ENCODE results near the gene COPG1.
"Not testable (repeated sequence)": the region's sequence is repeated elsewhere in the genome, so short reads cannot be mapped to it uniquely, and the experiment has no call there.

COPG1 gene, protein sequence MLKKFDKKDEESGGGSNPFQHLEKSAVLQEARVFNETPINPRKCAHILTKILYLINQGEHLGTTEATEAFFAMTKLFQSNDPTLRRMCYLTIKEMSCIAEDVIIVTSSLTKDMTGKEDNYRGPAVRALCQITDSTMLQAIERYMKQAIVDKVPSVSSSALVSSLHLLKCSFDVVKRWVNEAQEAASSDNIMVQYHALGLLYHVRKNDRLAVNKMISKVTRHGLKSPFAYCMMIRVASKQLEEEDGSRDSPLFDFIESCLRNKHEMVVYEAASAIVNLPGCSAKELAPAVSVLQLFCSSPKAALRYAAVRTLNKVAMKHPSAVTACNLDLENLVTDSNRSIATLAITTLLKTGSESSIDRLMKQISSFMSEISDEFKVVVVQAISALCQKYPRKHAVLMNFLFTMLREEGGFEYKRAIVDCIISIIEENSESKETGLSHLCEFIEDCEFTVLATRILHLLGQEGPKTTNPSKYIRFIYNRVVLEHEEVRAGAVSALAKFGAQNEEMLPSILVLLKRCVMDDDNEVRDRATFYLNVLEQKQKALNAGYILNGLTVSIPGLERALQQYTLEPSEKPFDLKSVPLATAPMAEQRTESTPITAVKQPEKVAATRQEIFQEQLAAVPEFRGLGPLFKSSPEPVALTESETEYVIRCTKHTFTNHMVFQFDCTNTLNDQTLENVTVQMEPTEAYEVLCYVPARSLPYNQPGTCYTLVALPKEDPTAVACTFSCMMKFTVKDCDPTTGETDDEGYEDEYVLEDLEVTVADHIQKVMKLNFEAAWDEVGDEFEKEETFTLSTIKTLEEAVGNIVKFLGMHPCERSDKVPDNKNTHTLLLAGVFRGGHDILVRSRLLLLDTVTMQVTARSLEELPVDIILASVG

DNA sequence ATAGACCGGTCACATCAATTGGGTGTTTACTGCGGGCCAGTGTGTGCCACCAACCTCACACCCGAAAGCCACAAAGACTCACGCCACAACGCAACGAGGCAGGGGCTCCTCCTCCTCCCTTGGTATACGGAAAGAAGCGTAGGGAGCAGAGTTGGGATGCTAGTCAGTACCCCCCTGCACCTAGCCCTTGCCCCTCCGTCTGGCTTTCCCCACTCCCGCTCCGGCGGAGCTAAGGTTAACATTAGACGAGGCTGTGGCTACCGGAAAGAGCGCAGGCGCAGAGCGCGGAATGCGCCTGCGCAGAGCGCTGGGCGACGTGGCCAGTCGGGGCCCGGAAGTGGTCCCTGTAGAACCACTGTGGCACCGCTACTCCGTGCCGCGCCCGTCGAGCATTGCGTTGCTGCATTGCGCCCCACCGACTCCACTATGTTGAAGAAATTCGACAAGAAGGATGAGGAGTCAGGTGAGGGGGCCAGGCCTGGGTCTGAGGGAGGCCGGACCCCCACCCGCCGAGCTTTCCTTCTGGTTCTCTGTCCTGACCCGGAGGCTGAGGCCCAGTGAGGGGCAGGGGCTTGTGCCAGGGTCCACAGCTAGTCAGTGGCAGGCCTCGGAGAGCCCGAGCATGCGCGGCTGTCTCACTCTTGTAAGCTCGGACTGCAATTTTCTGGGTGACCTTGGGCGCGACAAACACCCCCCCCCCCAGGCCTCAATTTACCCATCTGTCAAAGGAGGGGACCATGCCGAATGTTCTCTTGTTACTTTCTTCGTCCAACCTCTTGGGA, at the start of gene COPG1:
TSS of gene COPG1 (plus strand) at position 323 of the 782 bp plus-strand sequence. CDS start at position 427, 104 bp downstream.
- DNase-seq: peak; percentile 72 to 87

DNA sequence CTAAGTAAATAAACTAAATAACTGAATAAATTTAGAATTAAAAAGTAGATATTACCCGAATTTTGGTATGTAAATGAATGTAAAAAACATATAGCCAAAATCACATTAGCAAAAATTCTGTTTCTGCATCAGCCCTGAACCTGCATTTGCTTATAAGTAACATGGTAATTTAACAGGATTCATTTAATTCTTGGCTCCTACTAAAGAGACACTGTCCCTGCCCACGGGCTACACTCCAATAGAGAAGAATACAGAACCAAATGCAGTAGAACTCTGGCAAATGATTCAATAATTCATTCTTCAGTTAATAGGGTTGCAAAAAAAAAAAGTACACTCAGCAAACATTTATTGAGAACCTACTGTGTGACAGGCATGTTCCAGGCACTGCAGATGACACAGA, 44.9 kb upstream of the COPG1 start:
- no peak for DNase-seq

- no peak for DNase-seq
Observed at GRCh38 chr3:129205109-129205832, 44.1 kb upstream of the COPG1 start.

- no peak for DNase-seq
Observed at GRCh38 chr3:129207479-129207878, 41.9 kb upstream of the COPG1 start.

DNA sequence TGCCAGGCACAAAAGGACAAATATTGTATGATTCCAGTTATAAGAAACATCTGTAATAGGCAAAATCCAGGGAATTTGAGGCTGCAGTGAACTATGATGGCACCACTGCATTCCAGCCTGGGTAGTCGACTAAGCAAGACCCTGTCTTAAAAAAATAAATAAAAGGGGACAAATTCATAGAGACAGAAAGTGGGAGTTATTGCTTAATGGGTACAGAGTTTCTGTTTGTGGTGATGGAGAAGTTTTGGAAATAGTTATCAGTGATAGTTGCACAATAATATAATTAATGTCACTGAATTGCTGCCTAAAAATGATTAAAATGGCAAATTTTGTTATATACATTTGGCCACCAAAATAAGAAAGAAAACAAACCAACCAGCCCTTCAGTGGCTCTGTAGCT, 38.1 kb upstream of the COPG1 start:
- no peak for DNase-seq

DNA sequence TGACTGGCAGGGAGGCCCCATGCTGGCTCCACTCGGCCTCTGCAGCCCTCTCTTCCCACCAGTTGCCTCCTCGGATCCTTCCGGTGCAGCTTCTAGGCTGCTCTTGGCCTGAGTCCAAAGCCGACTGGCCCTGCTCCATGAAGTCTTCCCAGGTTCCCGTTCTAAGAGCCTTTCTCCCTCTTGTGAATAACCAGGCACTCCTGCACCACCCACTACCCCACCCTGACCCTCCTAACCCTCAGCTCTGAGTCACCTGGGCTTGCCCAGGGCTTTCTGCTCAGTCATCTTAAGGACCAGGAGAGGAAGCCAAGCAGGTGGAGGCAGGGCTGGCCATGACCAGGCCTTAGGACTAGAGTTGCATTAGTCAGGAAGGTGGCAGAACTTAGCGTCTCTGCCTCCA, 37.6 kb upstream of the COPG1 start:
- peak; percentile 53 to 82 for DNase-seq

DNA sequence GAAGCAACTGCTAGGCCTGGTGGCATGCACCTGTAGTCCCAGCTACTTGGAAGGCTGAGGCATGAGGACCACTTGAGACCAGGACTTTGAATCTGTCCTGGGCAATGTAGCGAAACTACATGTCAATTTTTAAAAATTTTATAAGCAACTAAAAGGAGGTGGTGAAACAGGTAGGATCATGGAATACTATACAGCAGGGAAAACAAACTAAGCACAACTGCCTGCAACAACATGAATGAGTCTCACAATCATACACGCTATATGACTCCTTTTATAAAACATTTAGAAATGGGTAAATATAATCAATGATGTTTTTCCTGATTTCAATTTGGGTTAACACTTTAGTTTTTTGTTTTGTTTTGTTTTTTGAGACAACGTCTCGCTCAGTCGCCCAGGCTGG, 36.2 kb upstream of the COPG1 start:
- no peak for DNase-seq

DNA sequence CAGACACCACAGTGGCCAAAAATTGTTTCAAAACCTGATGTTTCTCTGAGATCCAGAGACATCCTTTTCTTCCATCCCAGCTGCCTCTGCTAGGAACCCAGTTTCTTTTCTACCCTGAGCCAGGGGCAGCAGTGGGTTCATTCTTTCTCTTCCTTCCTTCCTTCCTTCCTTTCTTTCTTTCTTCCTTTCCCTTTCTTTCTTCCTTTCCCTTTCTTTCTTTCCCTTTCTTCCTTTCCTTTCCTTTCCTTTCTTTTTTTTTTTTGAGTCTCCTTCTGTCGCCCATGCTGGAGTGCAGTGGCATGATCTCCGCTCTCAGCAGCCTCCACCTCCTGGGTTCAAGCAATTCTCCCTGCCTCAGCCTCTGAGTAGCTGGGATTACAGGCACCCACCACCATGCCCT, 30.7 kb upstream of the COPG1 start:
- DNase-seq: no peak

DNA sequence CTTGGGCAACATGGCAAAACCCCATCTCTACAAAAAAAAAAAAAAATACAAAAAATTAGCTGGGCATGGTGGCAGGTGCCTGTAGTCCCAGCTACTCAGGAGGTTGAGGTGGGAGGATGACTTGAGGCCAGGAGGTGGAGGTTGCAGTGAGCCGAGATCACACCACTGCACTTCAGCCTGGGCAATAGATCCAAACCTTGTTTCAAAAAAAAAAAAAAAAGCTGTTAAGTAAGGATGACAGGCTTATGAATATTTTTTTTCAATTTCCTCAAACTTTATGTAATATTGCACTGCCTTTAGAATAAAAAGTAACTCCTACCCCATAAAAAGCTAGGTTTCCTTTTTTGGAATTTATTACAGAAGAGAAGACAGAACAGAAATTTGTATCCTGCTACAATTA, 25.0 kb upstream of the COPG1 start:
- DNase-seq: not testable (repeated sequence)

GRCh38 chr3:129224984-129225393, 24.4 kb upstream of the COPG1 start:
- DNase-seq: peak; percentile 58 to 81

DNA sequence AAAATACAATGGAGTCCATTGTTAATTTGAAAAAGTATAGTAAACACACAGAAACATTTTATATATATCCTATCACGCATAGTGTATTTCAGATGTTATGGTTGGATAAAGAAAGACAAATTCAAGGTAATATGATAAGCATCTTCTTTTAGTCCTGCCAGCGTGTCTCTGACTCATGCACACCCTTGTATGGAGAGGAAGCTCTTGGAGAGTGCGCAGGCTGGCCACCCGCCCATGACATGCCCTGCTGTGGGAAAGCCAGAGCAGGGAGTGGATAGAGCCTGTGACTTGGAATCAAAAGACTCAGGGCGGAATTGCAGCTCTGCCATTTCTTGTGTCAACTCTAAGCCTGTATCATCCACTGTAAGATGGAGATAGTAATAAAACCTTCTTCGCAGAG, 23.0 kb upstream of the COPG1 start:
- DNase-seq: no peak

GRCh38 chr3:129228891-129229585, 20.4 kb upstream of the COPG1 start:
- DNase-seq: no peak

DNA sequence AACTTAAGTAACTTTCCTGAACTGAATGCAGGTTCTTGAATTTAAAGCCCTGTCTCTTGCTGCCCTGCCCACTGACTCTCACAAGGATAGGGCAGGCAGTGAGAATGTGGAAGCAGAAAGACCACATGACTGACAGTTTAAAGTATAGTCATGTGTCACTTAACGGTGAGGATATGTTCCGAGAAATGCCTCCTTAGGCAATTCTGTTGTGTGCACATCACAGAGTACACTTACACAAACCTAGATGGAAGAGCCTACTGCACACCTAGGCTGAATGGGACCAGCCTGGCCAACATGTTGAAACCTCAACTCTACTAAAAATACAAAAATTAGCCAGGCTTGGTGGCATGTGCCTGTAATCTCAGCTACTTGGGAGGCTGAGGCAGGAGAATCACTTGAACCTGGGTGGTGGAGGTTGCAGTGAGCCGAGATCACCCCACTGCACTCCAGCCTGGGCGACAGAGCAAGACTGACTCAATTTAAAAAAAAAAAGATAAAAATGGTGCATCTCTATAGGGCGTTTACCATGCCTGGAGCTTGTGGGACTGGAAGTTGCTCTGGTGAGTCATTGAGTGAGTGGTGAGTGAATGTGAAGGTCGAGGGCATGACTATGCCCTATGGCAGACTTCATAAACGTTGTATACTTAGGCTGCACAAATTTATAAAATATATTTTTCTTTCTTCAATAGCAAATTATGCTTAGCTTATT, 18.9 kb upstream of the COPG1 start:
- no peak for DNase-seq

- DNase-seq: no peak
Observed at GRCh38 chr3:129231331-129232119, 17.9 kb upstream of the COPG1 start.

DNA sequence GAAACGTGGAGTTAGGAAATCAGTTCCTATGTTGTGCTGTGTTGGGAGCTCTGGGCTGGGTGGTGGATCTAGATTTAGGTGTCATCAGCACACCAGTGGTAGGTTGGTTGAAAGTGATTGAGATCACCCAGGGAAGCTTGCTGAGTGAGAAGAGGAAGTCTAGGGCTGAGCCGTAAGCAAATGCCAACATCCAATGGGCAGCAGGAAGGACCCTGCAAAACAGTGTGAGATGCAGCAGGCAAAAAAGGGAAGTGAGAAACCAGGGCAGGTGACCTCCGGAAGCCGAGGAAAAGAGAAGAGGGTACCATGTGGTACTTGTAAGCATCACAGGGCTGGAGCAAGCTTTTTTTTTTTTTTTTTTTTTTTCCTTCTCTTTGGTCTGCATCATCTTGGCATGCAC, 15.9 kb upstream of the COPG1 start:
- DNase-seq: no peak

DNA sequence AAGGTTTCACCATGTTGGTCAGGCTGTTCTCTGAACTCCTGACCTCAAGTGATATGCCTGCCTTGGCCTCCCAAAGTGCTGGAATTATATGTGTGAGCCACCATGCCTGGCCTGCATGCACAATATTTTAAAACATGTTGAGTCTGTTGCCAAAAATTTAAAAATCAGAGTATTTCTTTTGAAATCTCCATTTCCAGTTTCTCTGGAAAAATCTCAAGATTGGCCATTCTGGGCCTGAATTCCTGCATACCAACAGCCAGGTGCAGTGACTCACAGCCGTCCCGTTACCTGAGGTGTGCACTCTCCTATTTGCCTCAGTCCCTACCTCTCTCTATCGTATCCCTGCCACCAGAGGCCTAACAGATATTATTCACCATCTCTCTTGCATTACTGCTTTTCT, 15.0 kb upstream of the COPG1 start:
- no peak for DNase-seq

DNA sequence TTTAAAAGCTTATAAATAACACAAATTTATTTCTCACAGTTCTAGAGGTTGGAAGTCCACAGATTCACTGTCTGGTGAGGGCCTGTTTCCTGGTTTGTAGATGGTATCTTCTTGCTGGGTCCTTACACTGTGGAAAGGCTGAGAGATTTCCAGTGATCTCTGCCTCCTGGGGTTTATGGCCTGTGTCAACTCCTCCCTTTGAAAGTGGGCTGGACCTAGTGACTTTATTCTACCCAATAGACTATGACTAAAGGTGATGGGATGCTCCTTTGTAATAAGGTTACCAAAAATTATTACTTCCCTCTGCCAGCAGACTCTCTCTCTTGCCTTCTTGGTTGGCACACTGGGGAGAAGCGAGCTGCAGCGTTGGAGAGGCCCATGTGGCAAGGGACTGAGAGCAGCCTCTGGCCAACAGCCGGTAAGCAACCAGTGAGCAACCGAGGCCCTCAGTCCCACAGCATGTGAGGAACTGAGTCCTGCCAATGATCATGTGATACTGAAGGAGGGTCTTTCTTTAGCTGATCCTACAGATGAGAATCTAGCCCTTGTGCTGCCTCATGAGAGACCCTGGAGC, 14.0 kb upstream of the COPG1 start:
- DNase-seq: no peak

- DNase-seq: no peak
Observed at GRCh38 chr3:129238945-129239705, 10.3 kb upstream of the COPG1 start.

- DNase-seq: no peak
Observed at GRCh38 chr3:129239991-129240390, 9.4 kb upstream of the COPG1 start.

Measured in SHP77 (cell line).